HUDEP-2 (cell line): ENCODE results near the gene CDC42EP4.
"Not testable (repeated sequence)": the region's sequence is repeated elsewhere in the genome, so short reads cannot be mapped to it uniquely, and the experiment has no call there.

ENCODE experiments used
- DNase-seq, 76 experiments: peaks; one replicate each; lab custom pipeline; 2025; ENCODE audit not compliant: unreplicated experiment in 76 of 76; lab: John Stamatoyannopoulos, UW

CDC42EP4 gene

GRCh38 chr17:73323409-73324159 lies 11.8 kb upstream of the CDC42EP4 start:
- DNase-seq, result no peak

DNA sequence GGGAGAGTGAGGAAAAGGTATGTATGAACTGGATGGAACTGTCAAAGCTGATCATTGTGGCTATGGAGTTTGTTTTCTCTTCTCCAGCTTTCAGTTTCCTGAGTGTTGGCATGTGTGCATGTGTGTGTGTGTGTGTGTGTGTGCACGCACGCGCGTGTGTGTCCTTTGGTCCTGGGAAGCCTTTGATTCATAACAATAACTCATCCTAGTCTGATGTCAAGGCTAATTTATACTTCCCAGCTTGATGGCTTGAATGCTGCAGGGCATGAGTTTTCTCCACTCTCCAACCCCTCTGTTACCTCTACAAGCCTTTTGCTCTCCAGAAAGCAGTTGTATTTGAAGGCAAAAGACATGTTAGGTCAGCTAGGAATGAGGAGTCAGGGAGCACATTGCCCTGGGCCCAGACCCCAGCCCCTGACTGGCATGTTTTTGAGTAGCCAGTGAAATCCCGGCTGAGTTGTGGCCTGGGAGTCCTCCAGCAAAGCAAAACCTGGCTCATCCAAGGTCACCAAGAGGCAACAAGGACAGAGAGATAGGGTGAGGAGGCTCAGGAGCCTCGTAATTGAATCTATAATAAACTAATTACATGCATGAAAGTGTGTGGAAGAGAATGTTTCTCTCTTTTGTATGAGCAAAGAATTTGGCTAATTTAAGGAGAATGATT lies 8.9 kb upstream of the CDC42EP4 start:
- no peak for DNase-seq

DNA sequence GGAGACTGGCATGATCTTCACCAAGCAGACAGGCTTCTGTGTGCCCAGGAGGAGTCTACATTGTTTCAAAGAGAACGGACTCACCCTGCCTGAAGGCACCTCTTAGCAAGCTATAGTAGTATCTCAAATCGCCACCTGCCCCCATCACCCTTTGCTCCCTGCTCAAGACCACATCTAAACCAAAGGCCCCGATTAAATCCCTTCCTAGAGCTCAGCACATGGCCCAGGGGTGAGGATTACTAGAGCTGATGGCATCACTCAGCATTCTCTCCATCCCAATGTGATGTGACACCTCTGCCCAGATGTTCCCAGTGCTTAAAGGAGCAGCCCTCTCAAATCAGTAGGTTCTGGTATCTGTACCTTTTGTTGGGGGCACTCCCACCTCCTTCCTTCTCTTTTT lies 8.0 kb upstream of the CDC42EP4 start:
- no peak for DNase-seq

DNA sequence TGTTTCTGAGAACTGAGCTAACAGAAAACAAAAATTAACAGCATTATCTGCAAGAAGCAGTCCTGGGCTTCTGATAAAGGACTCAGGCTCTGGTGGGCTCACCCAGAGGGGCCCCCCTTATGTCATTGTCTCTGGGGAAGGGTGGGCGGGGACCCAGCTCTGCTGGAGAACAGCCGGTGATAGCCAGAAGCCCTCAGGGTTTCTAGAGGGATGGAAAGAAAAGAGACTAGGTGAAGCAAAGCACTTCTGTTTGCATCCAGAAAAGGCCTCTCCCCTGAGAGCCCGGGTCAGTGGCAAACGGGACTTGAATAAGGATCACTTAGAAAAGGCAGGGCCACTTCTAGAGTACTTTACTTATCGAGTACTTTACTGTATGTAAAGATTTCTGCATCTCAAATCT lies 7.0 kb upstream of the CDC42EP4 start:
- peak in 20 of 76 experiments; percentile 5 to 62 (median 28) for DNase-seq

GRCh38 chr17:73318427-73318813 lies 6.6 kb upstream of the CDC42EP4 start:
- peak in 1 of 76 experiments; percentile 3 for DNase-seq

- peak in 3 of 76 experiments; percentile 11 to 18 (median 12) for DNase-seq
Observed at GRCh38 chr17:73317513-73318426, 6.0 kb upstream of the CDC42EP4 start.

- DNase-seq, result no peak
Observed at GRCh38 chr17:73316919-73317505, 5.2 kb upstream of the CDC42EP4 start.

DNA sequence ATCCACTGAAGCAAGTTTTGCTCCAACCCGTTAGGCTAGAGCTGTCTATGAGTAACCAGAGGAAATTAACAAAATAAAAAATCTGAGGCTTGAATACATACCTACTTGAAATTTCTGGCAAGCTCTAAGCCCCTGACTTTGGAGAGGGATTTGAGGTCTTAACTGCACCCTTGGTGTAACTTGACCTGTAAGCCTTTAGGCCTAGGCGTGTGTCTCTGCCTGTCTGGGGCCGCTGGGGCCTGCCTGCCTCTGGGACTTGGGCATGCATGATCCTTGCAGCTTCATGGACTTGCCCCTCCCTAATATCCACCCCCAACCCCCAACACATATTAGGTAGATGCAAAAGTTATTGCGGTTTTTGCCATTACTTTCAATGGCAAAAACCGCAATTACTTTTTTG lies 3.7 kb upstream of the CDC42EP4 start:
- no peak for DNase-seq

DNA sequence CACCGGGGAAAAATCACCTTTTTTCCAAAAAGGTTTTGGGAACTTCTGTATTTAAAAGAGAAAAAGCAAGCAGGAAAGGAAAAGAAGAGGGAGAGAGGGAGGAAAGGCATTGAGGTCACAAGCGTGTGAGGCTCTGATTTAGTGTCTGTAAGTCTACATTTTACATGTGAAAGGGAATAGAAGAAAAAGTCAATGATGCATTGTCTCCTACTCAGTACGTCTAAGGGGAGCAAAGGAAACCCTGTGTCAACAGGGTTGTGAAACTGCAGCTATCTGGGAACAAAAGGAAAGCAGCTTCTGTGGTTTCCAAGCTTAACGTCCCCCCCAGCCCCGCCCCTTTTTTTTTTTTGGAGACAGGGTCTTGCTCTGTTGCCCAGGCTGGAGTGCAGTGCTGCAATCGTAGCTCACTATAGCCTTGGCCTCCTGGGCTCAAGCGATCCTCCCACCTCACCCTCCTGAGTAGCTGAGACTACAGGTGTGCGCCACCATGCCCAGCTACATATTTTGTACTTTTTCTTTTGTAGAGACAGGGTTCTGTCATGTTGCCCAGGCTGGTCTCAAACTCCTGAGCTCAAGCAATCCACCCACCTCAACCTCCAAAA lies 1.8 kb upstream of the CDC42EP4 start:
- no peak for DNase-seq

DNA sequence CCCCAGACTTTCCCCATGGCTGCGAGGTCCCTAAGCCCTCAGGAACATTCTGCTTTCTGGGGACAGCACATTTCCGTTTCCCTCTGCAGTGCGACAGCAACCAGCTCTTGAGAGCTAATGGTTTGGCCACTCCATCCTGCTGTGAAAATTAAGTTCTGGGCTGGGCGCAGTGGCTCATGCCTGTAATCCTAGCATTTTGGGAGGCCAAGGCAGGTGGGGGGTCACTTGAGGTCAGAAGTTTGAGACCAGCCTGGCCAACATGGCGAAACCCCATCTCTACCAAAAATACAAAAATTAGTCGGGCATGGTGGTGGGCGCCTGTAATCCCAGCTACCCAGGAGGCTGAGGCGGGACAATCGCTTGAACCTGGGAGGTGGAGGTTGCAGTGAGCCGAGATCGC lies 1.1 kb upstream of the CDC42EP4 start:
- not testable (repeated sequence) for DNase-seq

- DNase-seq, result peak in 7 of 76 experiments; percentile 14 to 60 (median 53)
Observed at GRCh38 chr17:73311428-73311780, 397 bp downstream of the CDC42EP4 start.

- peak in 74 of 76 experiments; percentile 35 to 91 (median 76) for DNase-seq
Observed at GRCh38 chr17:73309727-73310596, 1.8 kb downstream of the CDC42EP4 start.

DNA sequence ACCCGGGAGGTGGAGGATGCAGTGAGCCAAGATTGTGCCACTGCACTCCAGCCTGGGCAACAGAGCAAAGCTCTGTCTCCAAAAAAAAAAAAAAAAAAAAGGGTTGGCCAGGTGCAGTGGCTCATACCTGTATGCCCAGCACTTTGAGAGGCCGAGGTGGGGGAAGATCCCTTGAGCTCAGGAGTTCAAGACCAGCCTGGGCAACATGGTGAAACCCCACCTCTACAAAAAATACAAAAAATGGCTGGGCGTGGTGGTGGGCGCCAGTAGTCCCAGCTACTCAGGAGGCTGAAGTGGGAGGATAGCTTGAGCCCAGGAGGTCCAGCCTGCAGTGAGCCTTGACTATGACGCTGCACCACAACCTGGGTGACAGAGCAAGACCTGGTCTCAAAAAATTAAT lies 2.8 kb downstream of the CDC42EP4 start:
- DNase-seq, result not testable (repeated sequence)

DNA sequence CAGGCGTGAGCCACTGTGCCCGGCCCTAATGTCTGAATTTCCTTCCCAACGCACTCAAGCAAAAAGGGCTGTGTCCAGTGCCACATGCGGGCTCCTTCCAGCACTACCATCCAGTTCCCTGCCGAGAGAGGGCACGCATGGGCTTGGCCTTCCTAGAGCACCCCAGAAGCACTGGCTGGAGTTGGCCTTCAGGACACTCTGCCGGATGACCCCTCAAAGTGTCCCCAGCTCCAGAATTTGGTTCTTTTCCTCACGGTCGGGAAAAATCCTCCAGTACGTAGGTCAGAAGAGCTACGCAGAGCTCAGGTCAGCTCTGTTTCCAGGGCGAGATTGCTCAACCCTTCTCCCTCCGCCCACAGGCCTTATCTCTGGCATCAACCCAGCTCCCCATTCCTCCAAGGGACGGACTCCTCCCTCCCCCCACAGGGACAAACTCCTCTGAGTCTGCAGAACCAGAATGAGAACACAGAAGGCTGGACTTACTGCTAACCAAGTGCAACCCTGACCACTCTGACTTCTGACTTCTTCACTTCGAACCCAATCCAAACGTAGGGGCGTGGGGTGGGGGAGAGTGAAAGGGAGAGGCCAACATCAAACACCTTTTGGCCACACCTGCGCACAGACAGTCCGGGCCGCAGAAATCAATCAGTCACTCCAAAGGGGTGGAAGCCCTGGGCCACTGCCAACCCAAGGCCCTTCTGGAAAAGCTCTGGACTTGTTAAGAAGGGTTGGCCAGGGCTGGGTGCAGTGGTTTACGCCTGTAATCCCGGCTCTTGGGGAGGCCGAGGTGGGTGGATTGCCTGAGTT lies 3.6 kb downstream of the CDC42EP4 start:
- DNase-seq, result peak in 73 of 76 experiments; percentile 18 to 94 (median 72)

DNA sequence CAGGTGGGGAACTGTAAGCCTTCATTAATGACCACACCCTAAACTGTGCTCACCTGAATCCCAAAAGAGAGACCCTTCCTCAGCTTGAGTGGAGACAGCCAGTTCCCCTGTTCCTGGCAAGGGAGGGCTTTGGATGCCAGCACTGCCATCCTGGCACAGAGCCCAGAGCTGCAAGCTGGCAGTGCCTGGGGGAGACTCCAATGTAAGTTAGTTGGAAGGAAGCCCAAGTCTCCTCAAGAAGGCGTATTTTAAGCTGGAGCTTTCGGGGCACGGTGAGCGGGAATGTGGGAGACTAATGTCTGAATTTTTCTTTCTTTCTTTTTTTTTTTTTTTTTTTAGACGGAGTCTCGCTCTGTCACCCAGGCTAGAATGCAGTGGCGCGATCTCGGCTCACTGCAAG lies 4.7 kb downstream of the CDC42EP4 start:
- peak in 5 of 76 experiments; percentile 2 to 29 (median 10) for DNase-seq

GRCh38 chr17:73305845-73306836 lies 5.7 kb downstream of the CDC42EP4 start:
- DNase-seq, result no peak
